ENCODE results near the gene MAPKAP1.

Gene MAPKAP1

DNA sequence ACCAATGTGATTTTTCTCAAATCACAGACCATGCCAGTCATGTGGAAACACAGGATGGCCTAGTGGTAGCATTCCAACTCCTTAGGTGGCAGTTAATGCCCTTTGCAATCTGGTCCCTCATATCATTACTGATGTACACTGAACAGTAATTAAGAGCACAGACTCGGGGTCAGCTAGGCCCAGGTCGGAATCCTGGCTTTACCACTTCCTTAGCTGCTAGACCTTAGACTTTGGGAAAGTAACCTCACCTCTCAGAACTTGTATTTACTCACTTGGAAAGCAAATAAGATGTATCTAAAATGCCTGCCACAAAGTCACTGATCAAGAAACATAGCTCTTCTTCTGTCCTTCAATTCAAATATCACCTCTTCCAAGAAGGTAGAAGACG is 112.8 kb downstream of the MAPKAP1 start:
- Histone ChIP-seq H3K4me3 (ENCODE audit: low read depth, low read length) (no peak overlapping the region), H3K27ac (no peak overlapping the region), H3K27me3 (replicated peaks) (no peaks in the 10 kb centered on the region), H3K36me3 (replicated peaks) (no peaks in the 10 kb centered on the region)
- no peak for DNase-seq
- in situ Hi-C loops (cut with HindIII; ENCODE audit: low pct_ligation_motif_present, low sequenced_read_pairs) = no loop called here
- TF ChIP-seq, protein P1, sequence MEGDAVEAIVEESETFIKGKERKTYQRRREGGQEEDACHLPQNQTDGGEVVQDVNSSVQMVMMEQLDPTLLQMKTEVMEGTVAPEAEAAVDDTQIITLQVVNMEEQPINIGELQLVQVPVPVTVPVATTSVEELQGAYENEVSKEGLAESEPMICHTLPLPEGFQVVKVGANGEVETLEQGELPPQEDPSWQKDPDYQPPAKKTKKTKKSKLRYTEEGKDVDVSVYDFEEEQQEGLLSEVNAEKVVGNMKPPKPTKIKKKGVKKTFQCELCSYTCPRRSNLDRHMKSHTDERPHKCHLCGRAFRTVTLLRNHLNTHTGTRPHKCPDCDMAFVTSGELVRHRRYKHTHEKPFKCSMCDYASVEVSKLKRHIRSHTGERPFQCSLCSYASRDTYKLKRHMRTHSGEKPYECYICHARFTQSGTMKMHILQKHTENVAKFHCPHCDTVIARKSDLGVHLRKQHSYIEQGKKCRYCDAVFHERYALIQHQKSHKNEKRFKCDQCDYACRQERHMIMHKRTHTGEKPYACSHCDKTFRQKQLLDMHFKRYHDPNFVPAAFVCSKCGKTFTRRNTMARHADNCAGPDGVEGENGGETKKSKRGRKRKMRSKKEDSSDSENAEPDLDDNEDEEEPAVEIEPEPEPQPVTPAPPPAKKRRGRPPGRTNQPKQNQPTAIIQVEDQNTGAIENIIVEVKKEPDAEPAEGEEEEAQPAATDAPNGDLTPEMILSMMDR (IDR thresholded peaks at IDR 0.05; ENCODE audit: low read depth, low read length, missing control alignments) = no peak

DNA sequence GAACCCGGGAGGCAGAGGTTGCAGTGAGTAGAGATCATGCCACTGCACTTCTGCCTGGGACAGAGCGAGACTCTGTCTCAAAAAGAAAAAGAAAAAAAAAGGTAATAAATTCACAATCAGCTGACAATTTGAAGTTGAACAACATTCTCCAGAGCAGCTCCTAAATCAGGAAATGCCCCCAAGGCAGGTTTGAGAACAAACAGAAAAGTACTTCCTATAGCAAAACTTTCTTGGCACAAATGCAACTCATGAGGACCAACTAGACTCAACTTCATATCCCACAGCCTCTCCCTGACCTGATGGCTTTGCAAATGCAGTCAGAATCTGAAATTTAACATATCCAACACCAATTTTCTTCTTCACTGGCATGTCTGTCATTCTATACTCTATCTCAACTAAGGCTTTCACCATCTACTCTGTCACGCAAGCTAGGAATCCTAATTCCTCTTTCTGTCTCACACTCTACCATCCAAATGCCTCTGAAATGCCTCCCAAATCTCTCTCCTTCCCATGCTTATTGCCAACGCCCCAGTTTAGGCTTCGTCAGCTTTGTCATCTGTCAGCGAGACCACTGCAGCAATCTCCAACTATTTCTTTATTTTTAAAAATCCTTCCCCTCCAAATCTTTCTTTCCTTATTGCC is 113.3 kb downstream of the MAPKAP1 start:
- DNase-seq = no peak
- in situ Hi-C loops (cut with HindIII; ENCODE audit: low pct_ligation_motif_present, low sequenced_read_pairs) = no loop called here

DNA sequence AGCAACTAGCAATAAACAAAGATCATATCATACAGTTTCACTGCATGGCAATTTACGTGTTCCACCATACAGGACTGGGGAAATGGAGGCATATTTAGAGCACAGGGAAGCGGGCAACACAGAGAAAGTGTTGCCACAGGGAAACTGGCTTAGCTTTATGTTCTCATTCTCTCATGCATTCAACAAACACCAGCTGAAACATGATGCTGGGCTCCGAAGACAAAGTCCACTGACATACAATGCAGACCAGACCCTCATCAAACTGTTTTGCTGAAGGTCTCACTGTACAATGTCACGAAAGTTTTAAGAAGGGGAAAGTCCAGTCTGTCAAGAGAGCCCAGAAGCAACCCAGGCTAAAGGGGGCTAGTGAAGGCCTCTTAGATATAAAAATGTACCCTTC is 115.1 kb downstream of the MAPKAP1 start:
- TF ChIP-seq, protein P1 (IDR thresholded peaks at IDR 0.05; ENCODE audit: low read depth, low read length, missing control alignments) = no peak
- no peak for DNase-seq
- in situ Hi-C loops (cut with HindIII; ENCODE audit: low pct_ligation_motif_present, low sequenced_read_pairs) = no loop called here

More for the DNA sequence above, 113.3 kb downstream of the MAPKAP1 start:
- H3K36me3 ChIP-seq (replicated peaks) = no peaks in the 10 kb centered on the region
- TF ChIP-seq, protein P1 (IDR thresholded peaks at IDR 0.05; ENCODE audit: low read depth, low read length, missing control alignments) = no peak
- H3K27me3 ChIP-seq (replicated peaks) = no peaks in the 10 kb centered on the region
- no peak overlapping the region for H3K27ac ChIP-seq
- H3K4me3 ChIP-seq (ENCODE audit: low read depth, low read length) = no peak overlapping the region

DNA sequence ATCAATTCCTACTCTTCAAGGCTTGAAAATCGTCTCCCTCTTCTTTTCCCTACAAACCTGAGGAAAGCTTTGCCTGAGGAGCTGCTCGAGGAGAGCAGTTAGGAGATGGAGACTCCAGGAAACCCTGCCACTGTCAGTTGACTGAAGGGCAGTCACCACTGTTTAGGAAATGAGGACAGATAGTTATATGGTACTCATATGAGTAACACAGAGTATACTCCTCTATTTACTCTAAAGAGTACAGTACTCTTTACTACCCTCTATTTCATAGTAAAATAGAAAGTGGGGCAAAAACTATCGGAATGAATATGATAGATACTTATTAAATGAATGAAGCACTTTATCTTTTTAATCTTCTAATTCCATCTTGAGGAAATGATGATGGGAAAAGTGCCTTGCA is 115.8 kb downstream of the MAPKAP1 start:
- in situ Hi-C loops (cut with HindIII; ENCODE audit: low pct_ligation_motif_present, low sequenced_read_pairs) = no loop called here
- no peak for DNase-seq
- no peaks in the 10 kb centered on the region for H3K27me3 ChIP-seq (replicated peaks)
- no peak overlapping the region for H3K27ac ChIP-seq
- TF ChIP-seq, protein P1 (IDR thresholded peaks at IDR 0.05; ENCODE audit: low read depth, low read length, missing control alignments) = no peak
- H3K4me3 ChIP-seq (ENCODE audit: low read depth, low read length) = no peak overlapping the region
- no peaks in the 10 kb centered on the region for H3K36me3 ChIP-seq (replicated peaks)

More for the DNA sequence above, 115.1 kb downstream of the MAPKAP1 start:
- H3K36me3 ChIP-seq (replicated peaks) = no peaks in the 10 kb centered on the region
- H3K27me3 ChIP-seq (replicated peaks) = no peaks in the 10 kb centered on the region
- no peak overlapping the region for H3K4me3 ChIP-seq (ENCODE audit: low read depth, low read length)
- H3K27ac ChIP-seq = no peak overlapping the region

DNA sequence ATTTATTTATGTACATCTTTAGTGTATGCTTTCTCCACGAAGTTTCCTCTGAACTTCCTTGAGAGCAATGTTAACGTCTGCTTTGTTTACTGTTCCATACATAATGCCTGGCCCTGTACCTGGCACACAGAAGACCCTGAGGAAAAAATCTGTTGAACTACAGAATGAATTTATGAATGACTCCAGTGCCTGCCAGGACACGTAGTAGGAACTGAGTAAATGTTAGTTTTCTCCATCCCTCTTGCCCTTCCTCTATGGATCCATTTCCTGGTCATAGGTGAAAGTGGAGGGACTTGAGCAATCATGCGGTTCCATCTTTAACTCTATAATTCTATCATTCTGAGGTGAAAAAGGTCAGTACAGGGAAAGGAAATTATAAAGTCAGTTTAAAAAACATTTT is 117.7 kb downstream of the MAPKAP1 start:
- Histone ChIP-seq H3K36me3 (replicated peaks) (no peaks in the 10 kb centered on the region), H3K27ac (no peak overlapping the region), H3K27me3 (replicated peaks) (no peaks in the 10 kb centered on the region), H3K4me3 (ENCODE audit: low read depth, low read length) (no peak overlapping the region)
- TF ChIP-seq, protein P1 (IDR thresholded peaks at IDR 0.05; ENCODE audit: low read depth, low read length, missing control alignments) = no peak
- in situ Hi-C loops (cut with HindIII; ENCODE audit: low pct_ligation_motif_present, low sequenced_read_pairs) = no loop called here
- no peak for DNase-seq
